Activated naive CD8-positive, alpha-beta T cell treated with anti-CD3 and anti-CD28 coated beads for 36 hours (primary cell): Measurements from ENCODE around the gene FEZF2. TPM values are rescaled to one million over a fixed set of nuclear protein-coding genes. Genes with fewer than 3 reads are reported as not detected.

ENCODE experiments used
- DNase-seq: peaks from one replicate; pipeline ENCODE4 v3.0.0; 2021
- H3K27ac Mint-ChIP-seq: one replicate; pipeline ENCODE4 v1.8.0; 2022; ENCODE audit warnings: mild to moderate bottlenecking, moderate library complexity, mixed read lengths
- H3K27me3 Mint-ChIP-seq: one replicate; pipeline ENCODE4 v1.8.0; 2022; ENCODE audit warnings: mild to moderate bottlenecking, mixed read lengths
- H3K36me3 Mint-ChIP-seq: one replicate; pipeline ENCODE4 v1.8.0; 2021; ENCODE audit warnings: mild to moderate bottlenecking, mixed read lengths
- H3K4me1 Mint-ChIP-seq: one replicate; pipeline ENCODE4 v1.8.0; 2021; ENCODE audit warnings: mixed read lengths
- H3K4me3 Mint-ChIP-seq: one replicate; pipeline ENCODE4 v1.8.0; 2022; ENCODE audit warnings: mild to moderate bottlenecking, moderate library complexity, mixed read lengths
- H3K9me3 Mint-ChIP-seq: one replicate; pipeline ENCODE4 v1.8.0; 2022; ENCODE audit warnings: mixed read lengths
- total RNA-seq, 2 experiments: library from RNA; stranded (reverse); gene quantifications; one replicate each; pipeline ENCODE4 v1.2.3, GENCODE V29; 2021

The FEZF2 gene
- total RNA-seq, 2 experiments from 2014 or later: not detected

- Mint-ChIP-seq H3K4me3 (no peak overlapping the region), H3K27ac (no peak overlapping the region), H3K9me3 (no peaks in the 10 kb centered on the region), H3K4me1 (peaks cover 1% of the 10 kb centered on the region), H3K36me3 (no peaks in the 10 kb centered on the region), H3K27me3 (peaks cover 96% of the 10 kb centered on the region)
- no peak for DNase-seq
Observed at GRCh38 chr3:62376906-62377877, 3.8 kb upstream of the FEZF2 start.

- no peak overlapping the region for H3K4me3 Mint-ChIP-seq
- H3K36me3 Mint-ChIP-seq: no peaks in the 10 kb centered on the region
- no peak for DNase-seq
- H3K27ac Mint-ChIP-seq: no peak overlapping the region
- H3K9me3 Mint-ChIP-seq: no peaks in the 10 kb centered on the region
- H3K4me1 Mint-ChIP-seq: peaks cover 2% of the 10 kb centered on the region
- H3K27me3 Mint-ChIP-seq: peaks cover 96% of the 10 kb centered on the region
Observed at GRCh38 chr3:62376454-62376720, 3.0 kb upstream of the FEZF2 start.

GRCh38 chr3:62375655-62376453, 2.5 kb upstream of the FEZF2 start:
- no peaks in the 10 kb centered on the region for H3K9me3 Mint-ChIP-seq
- H3K4me1 Mint-ChIP-seq: peaks cover 6% of the 10 kb centered on the region
- H3K27me3 Mint-ChIP-seq: peaks cover 96% of the 10 kb centered on the region
- no peak overlapping the region for H3K4me3 Mint-ChIP-seq
- no peak for DNase-seq
- H3K27ac Mint-ChIP-seq: no peak overlapping the region
- no peaks in the 10 kb centered on the region for H3K36me3 Mint-ChIP-seq

GRCh38 chr3:62374341-62375218, 1.2 kb upstream of the FEZF2 start:
- peaks cover 96% of the 10 kb centered on the region for H3K27me3 Mint-ChIP-seq
- peaks cover 13% of the 10 kb centered on the region for H3K4me1 Mint-ChIP-seq
- DNase-seq: no peak
- no peaks in the 10 kb centered on the region for H3K9me3 Mint-ChIP-seq
- no peaks in the 10 kb centered on the region for H3K36me3 Mint-ChIP-seq
- no peak overlapping the region for H3K4me3 Mint-ChIP-seq
- no peak overlapping the region for H3K27ac Mint-ChIP-seq

GRCh38 chr3:62373714-62374333, 474 bp upstream of the FEZF2 start:
- Mint-ChIP-seq H3K4me1 (peaks cover 14% of the 10 kb centered on the region), H3K36me3 (no peaks in the 10 kb centered on the region), H3K4me3 (no peak overlapping the region), H3K27me3 (peaks cover 95% of the 10 kb centered on the region), H3K27ac (no peak overlapping the region), H3K9me3 (no peaks in the 10 kb centered on the region)
- DNase-seq: no peak

DNA sequence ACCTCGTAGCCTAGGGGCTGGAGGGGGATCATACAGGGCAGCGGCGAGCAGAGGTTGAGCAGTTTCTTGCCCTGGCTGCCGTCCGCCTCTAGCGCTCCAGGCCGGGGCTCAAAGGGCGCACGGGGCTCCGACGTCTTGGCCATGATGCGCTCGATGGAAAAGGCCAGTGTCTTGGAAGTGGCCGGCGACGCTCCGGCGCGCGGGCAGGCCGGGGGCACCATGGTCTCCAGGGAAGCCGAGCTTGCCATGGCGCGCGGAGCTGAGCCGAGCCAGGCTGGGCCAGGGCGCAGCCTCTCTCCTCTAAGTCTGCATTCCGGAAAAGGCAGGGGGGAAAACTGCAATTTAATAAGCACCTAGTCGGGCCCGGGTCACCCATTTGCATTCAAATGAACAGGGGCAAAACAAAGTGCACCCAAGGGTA, 719 bp downstream of the FEZF2 start:
- H3K4me3 Mint-ChIP-seq: no peak overlapping the region
- DNase-seq: no peak
- H3K9me3 Mint-ChIP-seq: no peaks in the 10 kb centered on the region
- H3K4me1 Mint-ChIP-seq: peaks cover 22% of the 10 kb centered on the region
- no peak overlapping the region for H3K27ac Mint-ChIP-seq
- H3K27me3 Mint-ChIP-seq: peaks cover 96% of the 10 kb centered on the region
- H3K36me3 Mint-ChIP-seq: no peaks in the 10 kb centered on the region

GRCh38 chr3:62371720-62372591, 1.4 kb downstream of the FEZF2 start:
- peaks cover 96% of the 10 kb centered on the region for H3K27me3 Mint-ChIP-seq
- H3K27ac Mint-ChIP-seq: no peak overlapping the region
- no peaks in the 10 kb centered on the region for H3K9me3 Mint-ChIP-seq
- no peak overlapping the region for H3K4me3 Mint-ChIP-seq
- peaks cover 22% of the 10 kb centered on the region for H3K4me1 Mint-ChIP-seq
- no peaks in the 10 kb centered on the region for H3K36me3 Mint-ChIP-seq
- DNase-seq: no peak

- H3K27me3 Mint-ChIP-seq: peaks cover 96% of the 10 kb centered on the region
- no peaks in the 10 kb centered on the region for H3K9me3 Mint-ChIP-seq
- H3K4me1 Mint-ChIP-seq: peaks cover 22% of the 10 kb centered on the region
- no peaks in the 10 kb centered on the region for H3K36me3 Mint-ChIP-seq
- no peak for DNase-seq
- no peak overlapping the region for H3K4me3 Mint-ChIP-seq
- H3K27ac Mint-ChIP-seq: peak overlapping the region; percentile 49
Observed at GRCh38 chr3:62370858-62371719, 2.3 kb downstream of the FEZF2 start.

GRCh38 chr3:62370112-62370857, 3.1 kb downstream of the FEZF2 start:
- peaks cover 96% of the 10 kb centered on the region for H3K27me3 Mint-ChIP-seq
- peaks cover 22% of the 10 kb centered on the region for H3K4me1 Mint-ChIP-seq
- peak overlapping the region; percentile 49 for H3K27ac Mint-ChIP-seq
- H3K4me3 Mint-ChIP-seq: no peak overlapping the region
- DNase-seq: no peak
- H3K36me3 Mint-ChIP-seq: no peaks in the 10 kb centered on the region
- no peaks in the 10 kb centered on the region for H3K9me3 Mint-ChIP-seq

DNA sequence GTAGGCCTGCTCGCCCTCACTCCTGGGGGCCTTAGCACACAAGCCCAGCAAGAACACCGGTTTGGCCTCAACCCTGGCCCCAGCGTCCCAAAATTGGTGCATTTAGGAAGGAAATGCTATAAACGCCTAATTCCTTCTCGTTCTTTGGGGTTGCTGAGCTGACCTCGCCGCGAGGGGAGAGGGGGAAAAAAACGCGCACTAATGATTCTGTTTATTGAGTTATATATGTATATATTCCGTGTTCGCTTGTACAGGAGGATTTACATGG, 3.9 kb downstream of the FEZF2 start:
- Mint-ChIP-seq H3K36me3 (no peaks in the 10 kb centered on the region), H3K27me3 (peaks cover 96% of the 10 kb centered on the region), H3K9me3 (no peaks in the 10 kb centered on the region), H3K4me1 (peaks cover 22% of the 10 kb centered on the region), H3K4me3 (no peak overlapping the region), H3K27ac (no peak overlapping the region)
- no peak for DNase-seq

GRCh38 chr3:62368705-62369475, 4.5 kb downstream of the FEZF2 start:
- H3K27me3 Mint-ChIP-seq: peaks cover 96% of the 10 kb centered on the region
- H3K4me1 Mint-ChIP-seq: peaks cover 22% of the 10 kb centered on the region
- H3K36me3 Mint-ChIP-seq: no peaks in the 10 kb centered on the region
- DNase-seq: no peak
- H3K9me3 Mint-ChIP-seq: no peaks in the 10 kb centered on the region
- H3K27ac Mint-ChIP-seq: no peak overlapping the region
- no peak overlapping the region for H3K4me3 Mint-ChIP-seq

GRCh38 chr3:62368290-62368704, 5.1 kb downstream of the FEZF2 start:
- H3K4me1 Mint-ChIP-seq: peaks cover 21% of the 10 kb centered on the region
- peaks cover 93% of the 10 kb centered on the region for H3K27me3 Mint-ChIP-seq
- H3K36me3 Mint-ChIP-seq: no peaks in the 10 kb centered on the region
- H3K9me3 Mint-ChIP-seq: no peaks in the 10 kb centered on the region
- no peak for DNase-seq
- H3K4me3 Mint-ChIP-seq: no peak overlapping the region
- no peak overlapping the region for H3K27ac Mint-ChIP-seq
